Keratinocyte (primary cell): ENCODE results near the gene LAPTM5. TPM values are rescaled to one million over a fixed set of nuclear protein-coding genes. Genes with fewer than 3 reads are reported as not detected.

ENCODE experiments used
- DNase-seq: peaks from one replicate; pipeline ENCODE4 v3.0.0-alpha.2; 2011; ENCODE audit warnings: low read depth, missing footprints, low spot score
- FAIRE-seq: peaks from 2 replicates; lab custom pipeline; 2011; peaks lifted over from hg19 to GRCh38; lab: Jason Lieb, UNC
- H2AFZ ChIP-seq: 2 replicates; pipeline ENCODE4 v1.6.0; 2012; ENCODE audit warnings: low read length, control low read depth, inconsistent platforms; ENCODE audit not compliant: control insufficient read depth
- H3K27ac ChIP-seq: 2 replicates; pipeline ENCODE4 v1.5.1; 2011; ENCODE audit warnings: low read length; ENCODE audit not compliant: control insufficient read depth, insufficient read depth
- H3K27me3 ChIP-seq: 3 replicates; pipeline ENCODE4 v1.6.0; 2011; ENCODE audit warnings: low read length; ENCODE audit not compliant: control insufficient read depth, insufficient read depth; ENCODE audit errors: extremely low read depth
- H3K36me3 ChIP-seq, 2 experiments: 2 replicates in 1 of 2; 3 replicates in 1 of 2; pipeline ENCODE4 v1.5.1; 2011; ENCODE audit warnings: low read length in 2 of 2, mild to moderate bottlenecking in 1 of 2; ENCODE audit not compliant: control insufficient read depth in 2 of 2, insufficient read depth in 2 of 2; ENCODE audit errors: extremely low read depth in 1 of 2
- H3K4me1 ChIP-seq: 3 replicates; pipeline ENCODE4 v1.5.1; 2011; ENCODE audit warnings: low read length; ENCODE audit not compliant: control insufficient read depth, insufficient read depth; ENCODE audit errors: extremely low read depth
- H3K4me2 ChIP-seq: 3 replicates; pipeline ENCODE4 v1.6.0; 2011; ENCODE audit warnings: low read depth, low read length; ENCODE audit not compliant: control insufficient read depth, insufficient read depth; ENCODE audit errors: extremely low read depth
- H3K4me3 ChIP-seq, 3 experiments: fragments of 200-600 bp in 1 of 3; sonication (generic) in 1 of 3; 2 replicates in 2 of 3; 3 replicates in 1 of 3; pipeline ENCODE4 v1.5.1; 2011 to 2016; ENCODE audit warnings: low read length in 3 of 3, mild to moderate bottlenecking in 3 of 3, control low read depth in 2 of 3, inconsistent platforms in 1 of 3, low read depth in 1 of 3, mixed read lengths in 1 of 3, mixed run types in 1 of 3, moderate library complexity in 1 of 3; ENCODE audit not compliant: control insufficient read depth in 2 of 3, insufficient read depth in 2 of 3; ENCODE audit errors: extremely low read depth in 1 of 3
- H3K79me2 ChIP-seq: 2 replicates; pipeline ENCODE4 v1.6.0; 2012; ENCODE audit warnings: low read length; ENCODE audit not compliant: control insufficient read depth, insufficient read depth
- H3K9ac ChIP-seq: 3 replicates; pipeline ENCODE4 v1.6.0; 2011; ENCODE audit warnings: low read length; ENCODE audit not compliant: control insufficient read depth, insufficient read depth; ENCODE audit errors: extremely low read depth
- H3K9me1 ChIP-seq: 3 replicates; pipeline ENCODE4 v1.6.0; 2011; ENCODE audit warnings: low read length; ENCODE audit not compliant: control insufficient read depth, insufficient read depth; ENCODE audit errors: extremely low read depth
- H3K9me3 ChIP-seq: 2 replicates; pipeline ENCODE4 v1.5.1; 2012; ENCODE audit warnings: low read depth, low read length; ENCODE audit not compliant: control insufficient read depth
- H4K20me1 ChIP-seq: 3 replicates; pipeline ENCODE4 v1.6.0; 2011; ENCODE audit warnings: low read length; ENCODE audit not compliant: control insufficient read depth, insufficient read depth; ENCODE audit errors: extremely low read depth
- CTCF ChIP-seq, 3 experiments: IDR thresholded peaks in 1 of 3; conservative IDR thresholded peaks in 1 of 3; optimal IDR thresholded peaks in 1 of 3; 2 replicates in 2 of 3; 3 replicates in 1 of 3; pipeline versions ENCODE3 to v1.5.1; 2011; ENCODE audit warnings: low read length in 3 of 3, mild to moderate bottlenecking in 3 of 3, moderate library complexity in 2 of 3, control low read depth in 1 of 3, inconsistent platforms in 1 of 3; ENCODE audit not compliant: insufficient read depth in 2 of 3; ENCODE audit errors: extremely low read depth in 1 of 3
- EZH2 ChIP-seq: IDR thresholded peaks from one replicate; pipeline ENCODE4 v1.6.1; 2012; ENCODE audit warnings: inconsistent platforms, mild to moderate bottlenecking, low read length, moderate library complexity
- dilution Hi-C: fragments of 300-500 bp; cut with MboI; formaldehyde crosslinking; loops from one replicate; pipeline ENCODE4 v1.7.0; 2020; ENCODE audit warnings: low sequenced_read_pairs; ENCODE audit not compliant: extremely low pct_ligation_motif_present
- polyA plus RNA-seq, 5 experiments: library from polyadenylated mRNA; depleted of rRNA in 3 of 5; stranded (reverse) in 3 of 5; stranded (forward) in 1 of 5; unstranded in 1 of 5; fragments of >200 nt; gene quantifications; 1 replicate in 1 of 5; 2 replicates in 3 of 5; 3 replicates in 1 of 5; pipeline versions ENCODE4 v1.2.1 to v1.2.3, GENCODE V29; 2011 to 2012; ENCODE audit warnings: missing spikeins in 2 of 5, low read depth in 1 of 5, low replicate concordance in 1 of 5
- small RNA-seq, 3 experiments: library from RNA; depleted of rRNA; stranded (forward); fragments of <200 nt; gene quantifications; one replicate each; pipeline ENCODE3, GENCODE V24; 2012; ENCODE audit warnings: low read depth in 3 of 3, low replicate concordance in 1 of 3; ENCODE audit not compliant: insufficient read length in 3 of 3

LAPTM5 gene
- polyA plus RNA-seq, 1 donor (not counting 4 experiments of a cell fraction or from before 2014, with no cell fraction given) = 0.18 TPM

GRCh38 chr1:30684259-30684658 lies 73.3 kb downstream of the LAPTM5 start:
- TF ChIP-seq CTCF (optimal IDR thresholded peaks at IDR 0.05 in 1 of 3, IDR thresholded peaks at IDR 0.05 in 1 of 3, conservative IDR thresholded peaks at IDR 0.05 in 1 of 3; ENCODE audit: extremely low read depth in 1 of 3, insufficient read depth in 2 of 3, low read length in 3 of 3) = no peak
- H4K20me1 ChIP-seq = no peaks in the 10 kb centered on the region
- H3K9ac ChIP-seq = no peak overlapping the region
- H2AFZ ChIP-seq = no peak overlapping the region
- H3K4me2 ChIP-seq = no peak overlapping the region
- DNase-seq = no peak
- H3K4me1 ChIP-seq = no peaks in the 10 kb centered on the region
- FAIRE-seq = no peak
- no peak overlapping the region for H3K27ac ChIP-seq
- no peaks in the 10 kb centered on the region for H3K36me3 ChIP-seq
- no peaks in the 10 kb centered on the region for H3K9me3 ChIP-seq
- dilution Hi-C loops = no loop called here
- H3K4me3 ChIP-seq = no peak overlapping the region
- no peaks in the 10 kb centered on the region for H3K79me2 ChIP-seq
- H3K9me1 ChIP-seq = no peaks in the 10 kb centered on the region
- H3K27me3 ChIP-seq = peaks cover 7% of the 10 kb centered on the region

- H3K9ac ChIP-seq = no peak overlapping the region
- no peaks in the 10 kb centered on the region for H3K9me3 ChIP-seq
- dilution Hi-C loops = no loop called here
- H4K20me1 ChIP-seq = no peaks in the 10 kb centered on the region
- no peaks in the 10 kb centered on the region for H3K4me1 ChIP-seq
- no peak for FAIRE-seq
- no peak for DNase-seq
- no peak overlapping the region for H3K4me3 ChIP-seq
- no peaks in the 10 kb centered on the region for H3K36me3 ChIP-seq
- no peak overlapping the region for H2AFZ ChIP-seq
- H3K4me2 ChIP-seq = no peak overlapping the region
- H3K79me2 ChIP-seq = no peaks in the 10 kb centered on the region
- H3K27me3 ChIP-seq = peaks cover 7% of the 10 kb centered on the region
- no peak for TF ChIP-seq EZH2
- no peak for TF ChIP-seq CTCF (optimal IDR thresholded peaks at IDR 0.05 in 1 of 3, IDR thresholded peaks at IDR 0.05 in 1 of 3, conservative IDR thresholded peaks at IDR 0.05 in 1 of 3; ENCODE audit: extremely low read depth in 1 of 3, insufficient read depth in 2 of 3, low read length in 3 of 3)
- H3K27ac ChIP-seq = no peak overlapping the region
- H3K9me1 ChIP-seq = no peaks in the 10 kb centered on the region
These were observed 73.9 kb downstream of the LAPTM5 start for GRCh38 chr1:30683699-30684098.

Small RNA genes within 50 kb of the gene (small RNA-seq; reads per million reads assigned to genes)
- 0 reads per million in 3 experiments for gene MIR4420

Other genes starting within 250 kb of the LAPTM5 start
- gene MATN1, start 34.2 kb downstream of the LAPTM5 start, polyA plus RNA-seq = 0.05 to 0.13 TPM in 2 of 3 replicates, not detected in the other
- gene SDC3, start 151.0 kb upstream of the LAPTM5 start, polyA plus RNA-seq = 5.6 to 14.5 TPM (median 8.8 TPM) in 3 replicates